Measurements from ENCODE around the gene ILDR2. TPM values are rescaled to one million over a fixed set of nuclear protein-coding genes. Genes with fewer than 3 reads are reported as not detected.

ILDR2 gene
- total and polyA plus RNA-seq, 4 donors = 0.42 to 0.66 TPM; not detected in 2

DNA sequence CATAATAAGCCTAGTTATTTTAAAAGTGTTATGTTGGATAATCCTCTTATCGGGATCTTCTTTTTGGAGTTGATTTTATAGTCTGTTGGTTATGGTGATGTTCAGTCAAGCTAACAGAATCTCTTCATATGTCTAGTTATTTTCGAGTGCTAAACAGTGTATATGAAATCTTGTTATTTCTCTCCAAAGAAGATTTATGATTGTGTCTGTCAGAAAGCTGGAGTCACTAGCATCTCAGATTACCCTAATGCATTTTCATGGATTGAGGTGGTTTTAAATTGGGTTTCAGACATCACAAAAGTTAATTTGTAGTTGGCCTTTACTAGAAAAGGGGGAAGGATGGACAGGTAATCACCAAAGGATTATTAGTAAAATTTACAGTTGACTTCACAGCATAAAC, 27.0 kb upstream of the ILDR2 start:
- no peaks in the 10 kb centered on the region for H3K36me3 ChIP-seq (ENCODE audit: control insufficient read depth in 1 of 2, insufficient read depth in 2 of 2, low read length in 1 of 2)
- no peak for DNase-seq
- 72 to 80% methylated on average over 2 of the region's 2 CpGs for WGBS, 2 donors
- no peak overlapping the region for H3K27ac ChIP-seq (ENCODE audit: low read depth in 1 of 2, low read length in 2 of 2)
- intact Hi-C loops (cut with DNase I) = no loop called here
- no peak for ATAC-seq (ENCODE audit: low FRiP score)
- H3K4me1 ChIP-seq (ENCODE audit: control insufficient read depth in 1 of 2, insufficient read depth in 2 of 2, low read length in 2 of 2) = no peaks in the 10 kb centered on the region
- no peaks in the 10 kb centered on the region for H3K9me3 ChIP-seq (ENCODE audit: control insufficient read depth, low read length)
- no peak overlapping the region for H3K4me3 ChIP-seq (ENCODE audit: low read length in 2 of 2)
- no peaks in the 10 kb centered on the region for H3K27me3 ChIP-seq (ENCODE audit: control insufficient read depth in 1 of 2, insufficient read depth in 2 of 2, low read length in 1 of 2)

DNA sequence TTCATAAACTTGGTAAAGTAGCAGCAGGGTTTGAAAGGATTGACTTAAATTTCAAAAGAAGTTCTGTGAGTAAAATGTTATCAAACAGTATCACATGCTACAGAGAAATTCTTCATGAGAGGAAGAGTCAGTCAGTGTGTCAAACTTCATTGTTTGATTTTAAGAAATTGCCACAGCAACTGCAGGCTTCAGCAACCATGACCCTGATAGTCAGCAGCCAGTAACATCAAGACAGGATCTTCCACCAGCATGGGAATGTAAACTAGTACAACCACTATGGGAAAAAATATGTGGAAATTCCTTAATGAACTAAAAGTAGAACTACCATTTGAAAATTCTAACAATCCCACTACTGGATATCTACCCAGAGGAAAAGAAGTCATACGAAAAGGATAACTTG, 25.2 kb upstream of the ILDR2 start:
- no peaks in the 10 kb centered on the region for H3K27me3 ChIP-seq (ENCODE audit: control insufficient read depth in 1 of 2, insufficient read depth in 2 of 2, low read length in 1 of 2)
- no peak overlapping the region for H3K4me3 ChIP-seq (ENCODE audit: low read length in 2 of 2)
- H3K4me1 ChIP-seq (ENCODE audit: control insufficient read depth in 1 of 2, insufficient read depth in 2 of 2, low read length in 2 of 2) = no peaks in the 10 kb centered on the region
- intact Hi-C loops (cut with DNase I) = no loop called here
- DNase-seq (no peak), ATAC-seq (ENCODE audit: low FRiP score) (no peak)
- H3K27ac ChIP-seq (ENCODE audit: low read depth in 1 of 2, low read length in 2 of 2) = no peak overlapping the region
- 76 to 86% methylated on average over 1 of the region's 1 CpG for WGBS, 2 donors
- H3K36me3 ChIP-seq (ENCODE audit: control insufficient read depth in 1 of 2, insufficient read depth in 2 of 2, low read length in 1 of 2) = no peaks in the 10 kb centered on the region
- H3K9me3 ChIP-seq (ENCODE audit: control insufficient read depth, low read length) = no peaks in the 10 kb centered on the region

GRCh38 chr1:166999500-167000055, 24.2 kb upstream of the ILDR2 start:
- no peaks in the 10 kb centered on the region for H3K4me1 ChIP-seq (ENCODE audit: control insufficient read depth in 1 of 2, insufficient read depth in 2 of 2, low read length in 2 of 2)
- intact Hi-C loops (cut with DNase I) = no loop called here
- DNase-seq = no peak
- no peaks in the 10 kb centered on the region for H3K9me3 ChIP-seq (ENCODE audit: control insufficient read depth, low read length)
- H3K27me3 ChIP-seq (ENCODE audit: control insufficient read depth in 1 of 2, insufficient read depth in 2 of 2, low read length in 1 of 2) = no peaks in the 10 kb centered on the region
- no peaks in the 10 kb centered on the region for H3K36me3 ChIP-seq (ENCODE audit: control insufficient read depth in 1 of 2, insufficient read depth in 2 of 2, low read length in 1 of 2)
- H3K4me3 ChIP-seq (ENCODE audit: low read length in 2 of 2) = no peak overlapping the region
- no peak overlapping the region for H3K27ac ChIP-seq (ENCODE audit: low read depth in 1 of 2, low read length in 2 of 2)
- ATAC-seq (ENCODE audit: low FRiP score) = no peak
- WGBS, 2 donors = 55 to 62% methylated on average over 3 of the region's 3 CpGs

GRCh38 chr1:166999075-166999474, 23.7 kb upstream of the ILDR2 start:
- no peaks in the 10 kb centered on the region for H3K9me3 ChIP-seq (ENCODE audit: control insufficient read depth, low read length)
- intact Hi-C loops (cut with DNase I) = no loop called here
- H3K4me1 ChIP-seq (ENCODE audit: control insufficient read depth in 1 of 2, insufficient read depth in 2 of 2, low read length in 2 of 2) = no peaks in the 10 kb centered on the region
- no peak overlapping the region for H3K4me3 ChIP-seq (ENCODE audit: low read length in 2 of 2)
- ATAC-seq (ENCODE audit: low FRiP score) = no peak
- WGBS, 2 donors = 41 to 52% methylated on average over 1 of the region's 1 CpG
- no peaks in the 10 kb centered on the region for H3K36me3 ChIP-seq (ENCODE audit: control insufficient read depth in 1 of 2, insufficient read depth in 2 of 2, low read length in 1 of 2)
- H3K27me3 ChIP-seq (ENCODE audit: control insufficient read depth in 1 of 2, insufficient read depth in 2 of 2, low read length in 1 of 2) = no peaks in the 10 kb centered on the region
- no peak for DNase-seq
- H3K27ac ChIP-seq (ENCODE audit: low read depth in 1 of 2, low read length in 2 of 2) = no peak overlapping the region

DNA sequence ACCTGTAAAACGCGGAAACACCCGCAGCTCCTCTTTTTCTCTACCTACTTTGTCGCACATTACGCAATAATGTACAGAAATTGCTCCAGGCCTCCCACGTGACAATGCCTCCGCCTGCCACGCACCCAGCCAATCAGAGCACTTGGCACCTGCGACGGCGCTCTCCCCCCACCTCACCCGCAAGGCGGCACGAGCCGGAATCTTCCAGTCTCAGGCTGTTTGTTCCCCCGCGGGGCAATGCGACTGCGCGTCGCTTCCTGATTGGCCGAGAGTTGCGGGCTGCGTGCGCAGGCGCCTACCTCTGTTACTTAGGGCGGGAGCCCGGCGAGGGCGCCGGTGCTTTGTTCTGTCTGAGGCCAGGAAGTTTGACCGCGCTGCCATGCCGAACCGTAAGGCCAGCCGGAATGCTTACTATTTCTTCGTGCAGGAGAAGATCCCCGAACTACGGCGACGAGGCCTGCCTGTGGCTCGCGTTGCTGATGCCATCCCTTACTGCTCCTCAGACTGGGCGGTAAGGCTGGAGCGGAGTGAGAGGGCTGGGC, 13.7 kb upstream of the ILDR2 start, which contains the start of gene MAEL:
Gene MAEL, plus strand, starts transcription at position 307 of the 542 bp plus-strand sequence. Its CDS starts 73 bp downstream, at position 380.
- WGBS, 2 donors = 89 to 90% methylated on average over 45 of the region's 45 CpGs

GRCh38 chr1:166981589-166981988, 6.2 kb upstream of the ILDR2 start:
- WGBS, 2 donors = 89 to 99% methylated on average over 1 of the region's 1 CpG

More for the DNA sequence above, 13.7 kb upstream of the ILDR2 start, which contains the start of gene MAEL:
- intact Hi-C loops (cut with DNase I) = no loop called here
- no peak for ATAC-seq (ENCODE audit: low FRiP score)
- no peak for DNase-seq
- Histone ChIP-seq H3K4me3 (ENCODE audit: low read length in 2 of 2) (no peak within 1 kb of the TSS), H3K27ac (ENCODE audit: low read depth in 1 of 2, low read length in 2 of 2) (no peak within 1 kb of the TSS), H3K9me3 (ENCODE audit: control insufficient read depth, low read length) (no peaks in the 10 kb centered on the region), H3K27me3 (ENCODE audit: control insufficient read depth in 1 of 2, insufficient read depth in 2 of 2, low read length in 1 of 2) (no peaks in the 10 kb centered on the region), H3K4me1 (ENCODE audit: control insufficient read depth in 1 of 2, insufficient read depth in 2 of 2, low read length in 2 of 2) (no peaks in the 10 kb centered on the region), H3K36me3 (ENCODE audit: control insufficient read depth in 1 of 2, insufficient read depth in 2 of 2, low read length in 1 of 2) (no peaks in the 10 kb centered on the region)

GRCh38 chr1:166980818-166981217, 5.5 kb upstream of the ILDR2 start:
- DNase-seq = no peak
- intact Hi-C loops (cut with DNase I) = no loop called here
- Histone ChIP-seq H3K27me3 (ENCODE audit: control insufficient read depth in 1 of 2, insufficient read depth in 2 of 2, low read length in 1 of 2) (peaks cover 0 to 1% of the 10 kb centered on the region in 2 donors), H3K36me3 (ENCODE audit: control insufficient read depth in 1 of 2, insufficient read depth in 2 of 2, low read length in 1 of 2) (no peaks in the 10 kb centered on the region), H3K4me3 (ENCODE audit: low read length in 2 of 2) (no peak overlapping the region), H3K27ac (ENCODE audit: low read depth in 1 of 2, low read length in 2 of 2) (no peak overlapping the region), H3K4me1 (ENCODE audit: control insufficient read depth in 1 of 2, insufficient read depth in 2 of 2, low read length in 2 of 2) (no peaks in the 10 kb centered on the region), H3K9me3 (ENCODE audit: control insufficient read depth, low read length) (no peaks in the 10 kb centered on the region)
- 87 to 90% methylated on average over 3 of the region's 3 CpGs for WGBS, 2 donors
- no peak for ATAC-seq (ENCODE audit: low FRiP score)

More at GRCh38 chr1:166981589-166981988, 6.2 kb upstream of the ILDR2 start:
- Histone ChIP-seq H3K36me3 (ENCODE audit: control insufficient read depth in 1 of 2, insufficient read depth in 2 of 2, low read length in 1 of 2) (no peaks in the 10 kb centered on the region), H3K27ac (ENCODE audit: low read depth in 1 of 2, low read length in 2 of 2) (no peak overlapping the region), H3K4me3 (ENCODE audit: low read length in 2 of 2) (no peak overlapping the region), H3K27me3 (ENCODE audit: control insufficient read depth in 1 of 2, insufficient read depth in 2 of 2, low read length in 1 of 2) (peaks cover 0 to 1% of the 10 kb centered on the region in 2 donors), H3K4me1 (ENCODE audit: control insufficient read depth in 1 of 2, insufficient read depth in 2 of 2, low read length in 2 of 2) (no peaks in the 10 kb centered on the region), H3K9me3 (ENCODE audit: control insufficient read depth, low read length) (no peaks in the 10 kb centered on the region)
- DNase-seq (no peak), ATAC-seq (ENCODE audit: low FRiP score) (no peak)
- intact Hi-C loops (cut with DNase I) = no loop called here

GRCh38 chr1:166980383-166980782, 5.0 kb upstream of the ILDR2 start:
- peaks cover 0 to 1% of the 10 kb centered on the region in 2 donors for H3K27me3 ChIP-seq (ENCODE audit: control insufficient read depth in 1 of 2, insufficient read depth in 2 of 2, low read length in 1 of 2)
- ATAC-seq (ENCODE audit: low FRiP score) = no peak
- no peak overlapping the region for H3K27ac ChIP-seq (ENCODE audit: low read depth in 1 of 2, low read length in 2 of 2)
- no peak overlapping the region for H3K4me3 ChIP-seq (ENCODE audit: low read length in 2 of 2)
- H3K36me3 ChIP-seq (ENCODE audit: control insufficient read depth in 1 of 2, insufficient read depth in 2 of 2, low read length in 1 of 2) = no peaks in the 10 kb centered on the region
- DNase-seq = no peak
- H3K4me1 ChIP-seq (ENCODE audit: control insufficient read depth in 1 of 2, insufficient read depth in 2 of 2, low read length in 2 of 2) = no peaks in the 10 kb centered on the region
- intact Hi-C loops (cut with DNase I) = no loop called here
- 74% methylated on average over 1 of the region's 1 CpG for WGBS, 2 donors
- H3K9me3 ChIP-seq (ENCODE audit: control insufficient read depth, low read length) = no peaks in the 10 kb centered on the region

DNA sequence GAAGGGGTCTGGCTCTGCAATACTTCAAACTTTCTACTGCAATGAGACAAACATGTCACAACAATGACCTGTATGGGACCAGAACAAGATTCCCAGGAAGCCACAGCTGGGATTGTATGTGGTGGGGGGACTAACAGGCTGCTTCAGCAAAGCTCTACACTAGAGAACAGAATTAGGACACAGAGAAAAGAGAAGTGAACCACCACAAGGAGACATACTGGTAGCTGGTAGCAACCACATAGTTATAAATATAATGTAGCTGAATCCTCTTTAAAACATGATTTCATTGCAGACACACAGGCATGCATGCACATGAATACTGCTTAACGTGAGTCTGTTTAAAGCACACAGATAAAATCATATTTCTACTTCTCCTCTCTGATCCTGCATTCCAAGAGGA, 3.5 kb upstream of the ILDR2 start:
- WGBS, 2 donors = 46 to 50% methylated on average over 1 of the region's 1 CpG
- Histone ChIP-seq H3K27ac (ENCODE audit: low read depth in 1 of 2, low read length in 2 of 2) (no peak overlapping the region), H3K4me1 (ENCODE audit: control insufficient read depth in 1 of 2, insufficient read depth in 2 of 2, low read length in 2 of 2) (no peaks in the 10 kb centered on the region), H3K9me3 (ENCODE audit: control insufficient read depth, low read length) (no peaks in the 10 kb centered on the region), H3K36me3 (ENCODE audit: control insufficient read depth in 1 of 2, insufficient read depth in 2 of 2, low read length in 1 of 2) (no peaks in the 10 kb centered on the region), H3K27me3 (ENCODE audit: control insufficient read depth in 1 of 2, insufficient read depth in 2 of 2, low read length in 1 of 2) (peaks cover 0 to 1% of the 10 kb centered on the region in 2 donors), H3K4me3 (ENCODE audit: low read length in 2 of 2) (no peak overlapping the region)
- DNase-seq (no peak), ATAC-seq (ENCODE audit: low FRiP score) (no peak)
- intact Hi-C loops (cut with DNase I) = loop anchor here in 1 of 2 donors (5.0 to 10.0 kb wide), 2 partner anchors 76 to 142 kb away; partner anchors contain the start of gene POGK
